Astrocyte of the cerebellum (primary cell): ENCODE data around the gene CHPF2.

Source experiments
- DNase-seq: peaks from one replicate; pipeline ENCODE4 v3.0.0-alpha.2; 2011; ENCODE audit warnings: low read depth
- H3K4me3 ChIP-seq: 2 replicates; pipeline ENCODE4 v1.5.1; 2011; ENCODE audit warnings: mild to moderate bottlenecking, low read depth, low read length, moderate library complexity
- CTCF ChIP-seq: IDR thresholded peaks from 2 replicates; pipeline ENCODE4 v1.5.1; 2012; ENCODE audit warnings: low read length, low read depth, moderate library complexity, mild to moderate bottlenecking; ENCODE audit errors: missing control alignments
- in situ Hi-C: cut with HindIII; loops from 2 replicates; pipeline ENCODE4 v1.10.0; 2017; ENCODE audit warnings: low sequenced_read_pairs

Gene CHPF2

DNA sequence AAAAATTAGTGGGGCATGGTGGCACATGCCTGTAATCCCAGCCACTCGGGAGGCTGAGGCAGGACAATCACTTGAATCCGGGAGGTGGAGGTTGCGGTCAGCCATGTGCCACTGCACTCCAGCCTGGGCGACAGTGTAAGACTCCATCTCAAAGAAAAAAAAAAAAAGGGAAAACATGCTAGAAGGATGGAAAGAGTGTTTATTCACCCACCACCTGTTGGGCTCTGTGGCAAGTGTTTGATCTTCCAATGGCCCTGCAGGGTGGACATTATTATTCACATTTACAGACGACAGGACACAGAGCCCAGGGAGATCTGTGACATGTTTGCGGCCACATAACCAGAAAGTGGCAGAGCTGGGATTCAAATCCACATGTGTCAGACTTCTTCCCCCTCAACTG, 49.4 kb downstream of the CHPF2 start:
- no peak for DNase-seq
- in situ Hi-C loops = no loop called here
- no peak overlapping the region for H3K4me3 ChIP-seq
- TF ChIP-seq CTCF = no peak

DNA sequence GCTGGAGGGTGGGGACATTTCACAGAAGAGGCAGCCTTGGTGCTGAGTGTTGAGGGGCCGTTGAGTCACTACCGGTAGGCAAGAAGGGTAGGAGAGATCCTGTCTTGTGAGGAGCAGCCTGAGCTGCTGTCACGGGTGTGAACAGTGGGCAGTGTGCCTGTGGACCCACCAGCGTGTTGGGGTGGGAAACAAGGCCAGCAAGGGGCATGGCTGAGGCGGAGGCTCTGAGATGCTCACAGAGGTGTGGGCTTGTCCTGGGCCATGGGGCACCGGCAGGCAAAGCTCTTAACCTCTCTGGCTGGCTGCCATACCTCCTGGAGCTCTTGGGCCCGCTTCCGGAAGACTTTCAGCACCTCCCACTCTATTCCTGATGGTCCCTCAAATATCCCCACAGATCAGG, 49.8 kb downstream of the CHPF2 start:
- no peak for TF ChIP-seq CTCF
- DNase-seq = no peak
- in situ Hi-C loops = no loop called here
- H3K4me3 ChIP-seq = no peak overlapping the region

- H3K4me3 ChIP-seq = no peak overlapping the region
- TF ChIP-seq CTCF = no peak
Observed at GRCh38 chr7:151283302-151283701, 51.0 kb downstream of the CHPF2 start.

GRCh38 chr7:151286148-151286547, 53.9 kb downstream of the CHPF2 start:
- DNase-seq = no peak
- no peak overlapping the region for H3K4me3 ChIP-seq
- in situ Hi-C loops = no loop called here
- no peak for TF ChIP-seq CTCF

More at GRCh38 chr7:151283302-151283701, 51.0 kb downstream of the CHPF2 start:
- DNase-seq = no peak
- in situ Hi-C loops = no loop called here
